ENCODE data around the gene MACROD2. TPM values are rescaled to one million over a fixed set of nuclear protein-coding genes. Genes with fewer than 3 reads are reported as not detected.

The MACROD2 gene
- total RNA-seq, 3 donors from 2014 or later = 3.2 to 7.6 (median 6.4) TPM

DNA sequence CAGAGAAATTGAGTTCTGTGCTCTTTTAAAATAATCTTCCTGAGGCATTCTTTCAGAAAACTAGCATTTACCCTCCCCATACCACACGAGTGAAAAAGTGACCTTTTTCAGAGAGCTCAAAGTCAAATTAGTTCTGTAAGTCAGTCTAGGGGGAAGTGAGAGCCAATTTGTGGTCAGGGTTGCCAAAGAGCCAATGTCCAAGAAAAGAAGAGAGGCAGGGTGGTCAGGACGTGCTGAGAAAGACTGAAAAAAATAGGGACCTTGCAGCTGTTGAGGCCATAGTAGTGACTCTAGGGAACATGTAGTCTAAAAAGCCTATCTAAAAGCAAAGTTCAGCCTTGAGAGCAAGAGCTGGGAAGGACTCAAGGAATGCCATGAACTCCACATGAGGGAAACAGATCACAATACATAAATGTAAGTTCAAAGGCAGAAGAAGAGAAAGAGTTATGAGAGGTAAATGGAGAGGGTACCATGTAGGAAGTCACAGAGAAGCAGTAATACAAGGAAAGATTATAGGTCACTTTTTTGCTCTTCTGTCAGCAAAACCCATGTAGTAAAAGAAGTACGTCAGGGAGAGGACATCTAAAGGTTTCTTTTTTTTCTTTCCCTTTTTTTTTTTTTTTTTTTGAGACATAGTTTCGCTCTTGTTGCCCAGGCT lies 907.2 kb downstream of the MACROD2 start:
- TF ChIP-seq, protein P1, sequence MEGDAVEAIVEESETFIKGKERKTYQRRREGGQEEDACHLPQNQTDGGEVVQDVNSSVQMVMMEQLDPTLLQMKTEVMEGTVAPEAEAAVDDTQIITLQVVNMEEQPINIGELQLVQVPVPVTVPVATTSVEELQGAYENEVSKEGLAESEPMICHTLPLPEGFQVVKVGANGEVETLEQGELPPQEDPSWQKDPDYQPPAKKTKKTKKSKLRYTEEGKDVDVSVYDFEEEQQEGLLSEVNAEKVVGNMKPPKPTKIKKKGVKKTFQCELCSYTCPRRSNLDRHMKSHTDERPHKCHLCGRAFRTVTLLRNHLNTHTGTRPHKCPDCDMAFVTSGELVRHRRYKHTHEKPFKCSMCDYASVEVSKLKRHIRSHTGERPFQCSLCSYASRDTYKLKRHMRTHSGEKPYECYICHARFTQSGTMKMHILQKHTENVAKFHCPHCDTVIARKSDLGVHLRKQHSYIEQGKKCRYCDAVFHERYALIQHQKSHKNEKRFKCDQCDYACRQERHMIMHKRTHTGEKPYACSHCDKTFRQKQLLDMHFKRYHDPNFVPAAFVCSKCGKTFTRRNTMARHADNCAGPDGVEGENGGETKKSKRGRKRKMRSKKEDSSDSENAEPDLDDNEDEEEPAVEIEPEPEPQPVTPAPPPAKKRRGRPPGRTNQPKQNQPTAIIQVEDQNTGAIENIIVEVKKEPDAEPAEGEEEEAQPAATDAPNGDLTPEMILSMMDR (IDR thresholded peaks at IDR 0.05) = no peak
- intact Hi-C loops (cut with DNase I, micrococcal nuclease) = no loop called here
- Histone ChIP-seq H3K4me1 (ENCODE audit: low read depth) (no peaks in the 10 kb centered on the region), H3K36me3 (ENCODE audit: low read depth) (no peaks in the 10 kb centered on the region), H3K4me3 (no peak overlapping the region), H3K9me3 (no peaks in the 10 kb centered on the region)
- ATAC-seq = no peak
- DNase-seq = no peak

DNA sequence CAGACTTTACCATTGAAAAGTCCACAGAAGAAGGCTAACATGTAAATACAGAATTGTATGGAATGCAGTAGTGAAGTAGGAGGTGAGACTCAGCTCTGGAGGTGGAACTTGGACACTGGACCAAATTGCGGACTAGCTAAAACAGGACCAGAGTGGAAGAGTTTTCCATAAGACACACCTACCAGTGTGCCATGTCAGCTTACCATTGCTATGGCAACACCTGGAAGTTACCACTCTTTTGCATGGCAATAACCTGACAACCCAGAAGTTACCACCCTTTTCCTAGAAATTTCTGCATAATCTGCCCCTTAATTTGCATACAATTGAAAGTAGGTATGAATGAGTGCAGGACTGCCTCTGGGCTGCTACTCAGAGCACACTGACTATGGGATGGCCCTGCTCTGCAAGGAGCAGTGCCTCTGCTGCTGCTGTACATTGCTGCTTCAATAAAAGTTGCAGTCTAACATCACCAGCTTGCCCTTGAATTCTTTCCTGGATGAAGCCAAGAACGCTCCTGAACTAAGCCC lies 911.7 kb downstream of the MACROD2 start:
- TF ChIP-seq, protein P1 (IDR thresholded peaks at IDR 0.05) = no peak
- no peak overlapping the region for H3K4me3 ChIP-seq
- no peaks in the 10 kb centered on the region for H3K36me3 ChIP-seq (ENCODE audit: low read depth)
- ATAC-seq (no peak), DNase-seq (no peak)
- no peaks in the 10 kb centered on the region for H3K9me3 ChIP-seq
- intact Hi-C loops (cut with DNase I, micrococcal nuclease) = no loop called here
- H3K4me1 ChIP-seq (ENCODE audit: low read depth) = no peaks in the 10 kb centered on the region

DNA sequence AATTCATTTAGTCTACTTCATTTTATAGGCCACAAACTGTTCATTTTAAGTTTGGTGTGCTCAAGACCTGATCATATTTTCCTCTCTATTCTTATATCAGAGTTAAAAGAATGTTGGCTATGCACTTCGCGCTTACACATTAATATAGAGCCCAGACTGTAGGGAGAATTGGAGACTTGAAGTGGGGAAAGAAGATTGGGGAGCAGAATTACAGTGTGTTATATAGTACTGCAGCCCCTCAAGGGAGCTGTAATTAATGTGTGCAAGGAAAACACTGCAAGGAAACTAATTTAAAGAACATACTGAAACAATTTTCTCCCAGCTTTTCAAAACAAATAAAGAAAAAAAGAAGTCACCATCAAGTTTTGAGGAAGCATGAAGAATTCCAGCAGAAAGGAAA lies 914.8 kb downstream of the MACROD2 start:
- no peaks in the 10 kb centered on the region for H3K36me3 ChIP-seq (ENCODE audit: low read depth)
- ATAC-seq = no peak
- TF ChIP-seq, protein P1 (IDR thresholded peaks at IDR 0.05) = no peak
- H3K9me3 ChIP-seq = no peaks in the 10 kb centered on the region
- H3K4me1 ChIP-seq (ENCODE audit: low read depth) = no peaks in the 10 kb centered on the region
- no peak for DNase-seq
- intact Hi-C loops (cut with DNase I, micrococcal nuclease) = no loop called here
- H3K4me3 ChIP-seq = no peak overlapping the region

DNA sequence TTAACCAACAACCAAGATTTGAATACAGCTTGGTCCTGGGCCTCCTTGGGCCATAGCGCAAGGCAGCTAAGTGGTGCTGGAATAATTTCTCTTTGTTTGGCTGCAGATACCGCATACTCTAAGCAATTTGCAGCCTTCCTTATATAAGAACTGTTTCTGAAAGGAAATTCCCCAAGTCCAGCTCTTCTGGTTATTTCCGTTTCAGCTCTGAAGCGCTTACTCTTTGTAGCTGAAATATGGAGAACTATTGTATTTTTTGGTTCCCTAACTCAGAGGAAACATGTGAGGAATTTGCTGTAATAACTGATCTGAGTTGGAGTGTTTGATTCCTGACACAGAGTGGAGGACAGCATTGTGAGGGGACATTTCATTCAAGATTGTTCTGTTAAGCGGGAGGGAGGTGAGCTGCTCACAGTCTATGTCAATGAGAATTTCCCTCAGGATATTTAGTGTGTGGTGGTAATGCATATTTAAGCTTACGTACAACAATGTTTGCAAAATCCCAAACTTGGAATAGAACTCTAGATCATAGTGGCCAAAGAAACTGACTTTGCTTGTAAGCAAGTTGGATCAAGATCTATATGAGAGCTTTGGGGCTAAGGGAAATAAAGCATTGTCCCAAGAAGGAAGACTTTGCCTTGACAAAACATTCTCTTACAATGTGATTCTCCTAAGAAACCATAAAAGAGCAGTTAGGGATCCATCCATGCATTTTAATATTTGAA lies 918.7 kb downstream of the MACROD2 start:
- DNase-seq (no peak), ATAC-seq (no peak)
- intact Hi-C loops (cut with DNase I, micrococcal nuclease) = no loop called here
- Histone ChIP-seq H3K4me3 (no peak overlapping the region), H3K4me1 (ENCODE audit: low read depth) (no peaks in the 10 kb centered on the region), H3K36me3 (ENCODE audit: low read depth) (no peaks in the 10 kb centered on the region), H3K9me3 (no peaks in the 10 kb centered on the region)
- TF ChIP-seq, protein P1 (IDR thresholded peaks at IDR 0.05) = no peak

DNA sequence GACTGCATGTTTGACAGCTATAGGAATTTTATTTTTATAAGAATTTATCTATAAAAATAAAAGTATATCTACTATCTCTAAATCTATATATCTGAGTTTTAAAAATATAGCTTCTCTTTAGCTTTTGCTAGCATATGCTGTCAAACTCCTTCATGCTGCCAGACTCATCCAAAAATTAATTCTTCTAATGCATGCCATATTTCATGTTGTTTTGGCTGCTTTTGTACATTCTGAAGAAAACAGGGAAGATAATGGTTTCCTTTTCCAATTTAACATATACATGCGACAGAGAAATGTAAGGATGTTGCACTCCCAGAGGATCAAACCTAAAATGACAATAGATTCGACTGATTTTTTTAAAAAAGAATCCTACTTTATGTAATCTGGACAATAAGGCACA lies 919.3 kb downstream of the MACROD2 start:
- ATAC-seq = no peak
- H3K36me3 ChIP-seq (ENCODE audit: low read depth) = no peaks in the 10 kb centered on the region
- no peaks in the 10 kb centered on the region for H3K9me3 ChIP-seq
- intact Hi-C loops (cut with DNase I, micrococcal nuclease) = no loop called here
- no peak for DNase-seq
- no peak overlapping the region for H3K4me3 ChIP-seq
- no peaks in the 10 kb centered on the region for H3K4me1 ChIP-seq (ENCODE audit: low read depth)
- TF ChIP-seq, protein P1 (IDR thresholded peaks at IDR 0.05) = no peak
